Epithelial cell of esophagus (primary cell): ENCODE results near the gene PBX4.
A peak's percentile ranks its signal among the peaks of the same experiment; 100 is the strongest.
"Not testable (repeated sequence)": the region's sequence is repeated elsewhere in the genome, so short reads cannot be mapped to it uniquely, and the experiment has no call there.

Source experiments
- DNase-seq: peaks from one replicate; pipeline ENCODE4 v3.0.0; 2010; ENCODE audit warnings: low read depth
- H3K4me3 ChIP-seq: 2 replicates; pipeline ENCODE4 v1.5.1; 2011; ENCODE audit warnings: mild to moderate bottlenecking, low read length, control low read depth
- TF ChIP-seq, protein P1 (sequence below): IDR thresholded peaks from 2 replicates; pipeline ENCODE4 v1.5.1; 2011; ENCODE audit warnings: low read depth, mild to moderate bottlenecking, low read length, control low read depth, inconsistent platforms; ENCODE audit not compliant: insufficient read depth; ENCODE audit errors: missing control alignments

PBX4 gene, protein sequence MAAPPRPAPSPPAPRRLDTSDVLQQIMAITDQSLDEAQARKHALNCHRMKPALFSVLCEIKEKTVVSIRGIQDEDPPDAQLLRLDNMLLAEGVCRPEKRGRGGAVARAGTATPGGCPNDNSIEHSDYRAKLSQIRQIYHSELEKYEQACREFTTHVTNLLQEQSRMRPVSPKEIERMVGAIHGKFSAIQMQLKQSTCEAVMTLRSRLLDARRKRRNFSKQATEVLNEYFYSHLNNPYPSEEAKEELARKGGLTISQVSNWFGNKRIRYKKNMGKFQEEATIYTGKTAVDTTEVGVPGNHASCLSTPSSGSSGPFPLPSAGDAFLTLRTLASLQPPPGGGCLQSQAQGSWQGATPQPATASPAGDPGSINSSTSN

GRCh38 chr19:19618219-19619051 is at the start of gene PBX4:
TSS of gene PBX4 (minus strand) at chr19:19618687. CDS start at chr19:19618629, 58 bp downstream.
- peak within 1 kb of the TSS; percentile 32 for H3K4me3 ChIP-seq
- peak; percentile 93 for DNase-seq
- TF ChIP-seq, protein P1, sequence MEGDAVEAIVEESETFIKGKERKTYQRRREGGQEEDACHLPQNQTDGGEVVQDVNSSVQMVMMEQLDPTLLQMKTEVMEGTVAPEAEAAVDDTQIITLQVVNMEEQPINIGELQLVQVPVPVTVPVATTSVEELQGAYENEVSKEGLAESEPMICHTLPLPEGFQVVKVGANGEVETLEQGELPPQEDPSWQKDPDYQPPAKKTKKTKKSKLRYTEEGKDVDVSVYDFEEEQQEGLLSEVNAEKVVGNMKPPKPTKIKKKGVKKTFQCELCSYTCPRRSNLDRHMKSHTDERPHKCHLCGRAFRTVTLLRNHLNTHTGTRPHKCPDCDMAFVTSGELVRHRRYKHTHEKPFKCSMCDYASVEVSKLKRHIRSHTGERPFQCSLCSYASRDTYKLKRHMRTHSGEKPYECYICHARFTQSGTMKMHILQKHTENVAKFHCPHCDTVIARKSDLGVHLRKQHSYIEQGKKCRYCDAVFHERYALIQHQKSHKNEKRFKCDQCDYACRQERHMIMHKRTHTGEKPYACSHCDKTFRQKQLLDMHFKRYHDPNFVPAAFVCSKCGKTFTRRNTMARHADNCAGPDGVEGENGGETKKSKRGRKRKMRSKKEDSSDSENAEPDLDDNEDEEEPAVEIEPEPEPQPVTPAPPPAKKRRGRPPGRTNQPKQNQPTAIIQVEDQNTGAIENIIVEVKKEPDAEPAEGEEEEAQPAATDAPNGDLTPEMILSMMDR = no peak

DNA sequence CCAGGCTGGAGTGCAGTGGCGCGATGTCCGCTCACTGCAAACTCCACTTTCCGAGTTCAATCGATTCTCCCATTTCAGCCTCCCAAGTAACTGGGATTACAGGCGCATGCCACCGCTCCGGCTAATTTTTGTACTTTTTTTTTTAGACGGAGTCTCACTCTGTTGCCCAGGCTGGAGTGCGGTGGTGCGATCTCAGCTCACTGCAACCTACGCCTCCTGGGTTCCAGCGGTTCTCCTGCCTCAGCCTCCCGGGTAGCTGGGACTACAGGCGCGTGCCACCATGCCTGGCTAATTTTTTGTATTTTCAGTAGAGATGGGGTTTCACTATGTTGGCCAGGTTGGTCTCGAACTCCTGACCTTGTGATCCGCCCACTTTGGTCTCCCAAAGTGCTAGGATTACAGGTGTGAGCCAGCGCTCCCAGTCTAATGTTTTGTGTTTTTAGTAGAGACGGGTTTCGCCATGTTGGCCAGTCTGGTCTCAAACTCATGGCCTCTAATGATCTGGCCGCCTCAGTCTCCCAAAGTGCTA is 47.0 kb upstream of the PBX4 start:
- DNase-seq = not testable (repeated sequence)

GRCh38 chr19:19663256-19664120 is 45.0 kb upstream of the PBX4 start, which contains the start of gene ATP13A1:
TSS of gene ATP13A1 (minus strand) at chr19:19663676. CDS start at chr19:19663666, 10 bp downstream.
- peak; percentile 99 for DNase-seq
- TF ChIP-seq, protein P1 = no peak

More for the DNA sequence above, 47.0 kb upstream of the PBX4 start:
- H3K4me3 ChIP-seq = not testable (repeated sequence)

GRCh38 chr19:19662871-19663255 is 44.4 kb upstream of the PBX4 start:
- TF ChIP-seq, protein P1 = no peak
- H3K4me3 ChIP-seq = peak overlapping the region; percentile 95
- no peak for DNase-seq

More at GRCh38 chr19:19663256-19664120, 45.0 kb upstream of the PBX4 start, which contains the start of gene ATP13A1:
- H3K4me3 ChIP-seq = peak within 1 kb of the TSS; percentile 95

DNA sequence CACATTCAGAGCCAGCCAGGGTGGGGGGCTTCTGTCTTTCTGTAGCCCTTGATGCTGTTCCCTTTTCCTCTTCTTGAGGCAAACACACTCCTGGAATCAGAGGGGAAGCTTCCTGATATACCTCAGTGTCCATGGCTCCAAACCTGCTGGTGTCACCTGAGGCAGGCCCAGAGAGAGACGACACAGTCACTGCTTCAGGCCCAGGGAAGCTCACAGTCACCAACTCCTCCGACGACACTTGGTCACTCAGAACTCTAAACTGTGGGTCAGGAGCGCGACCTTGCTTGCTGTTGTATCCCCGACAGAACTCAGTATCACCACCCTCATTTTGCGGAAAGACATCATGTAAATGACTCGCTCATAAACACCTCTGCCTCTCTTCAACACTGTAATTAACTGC is 43.9 kb upstream of the PBX4 start:
- peak overlapping the region; percentile 95 for H3K4me3 ChIP-seq
- no peak for DNase-seq
- TF ChIP-seq, protein P1 = no peak

DNA sequence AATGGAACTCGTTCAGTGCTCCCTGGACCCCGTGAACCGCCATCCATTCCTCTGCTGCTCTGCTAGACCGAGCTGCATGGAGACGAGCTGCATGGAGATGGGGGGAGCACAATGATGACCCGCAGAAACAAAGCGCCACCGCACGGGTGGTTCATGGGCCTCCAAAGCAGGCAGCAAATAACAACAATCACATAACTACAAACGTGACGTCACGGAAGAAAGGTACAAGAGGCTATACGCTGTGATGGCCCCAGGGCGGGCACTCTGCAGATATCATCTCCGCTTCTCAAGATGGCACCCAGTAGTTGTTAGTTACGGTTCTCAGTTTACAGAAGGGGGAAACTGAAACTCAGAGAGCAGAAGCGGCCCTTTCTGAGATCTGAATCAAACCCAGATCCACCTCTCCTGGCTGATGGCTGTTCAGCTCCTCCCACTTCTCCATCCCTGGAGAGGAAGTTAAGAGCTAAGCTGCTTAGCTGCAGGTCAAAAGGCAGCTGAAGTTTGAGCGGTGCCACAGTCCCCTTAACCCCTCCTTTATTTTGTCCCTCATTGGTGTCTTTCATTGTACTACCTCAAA is 43.3 kb upstream of the PBX4 start:
- DNase-seq = no peak
- TF ChIP-seq, protein P1 = no peak
- H3K4me3 ChIP-seq = peak overlapping the region; percentile 95
